Keratinocyte (primary cell): ENCODE data around the gene ASTN2.

Experiments
- CTCF ChIP-seq, 3 experiments: IDR thresholded peaks in 1 of 3; conservative IDR thresholded peaks in 1 of 3; optimal IDR thresholded peaks in 1 of 3; 2 replicates in 2 of 3; 3 replicates in 1 of 3; pipeline versions ENCODE3 to v1.5.1; 2011; ENCODE audit warnings: low read length in 3 of 3, mild to moderate bottlenecking in 3 of 3, moderate library complexity in 2 of 3, control low read depth in 1 of 3, inconsistent platforms in 1 of 3; ENCODE audit not compliant: insufficient read depth in 2 of 3; ENCODE audit errors: extremely low read depth in 1 of 3
- EZH2 ChIP-seq: IDR thresholded peaks from one replicate; pipeline ENCODE4 v1.6.1; 2012; ENCODE audit warnings: inconsistent platforms, mild to moderate bottlenecking, low read length, moderate library complexity

GRCh38 chr9:116565986-116566385, 848.9 kb downstream of the ASTN2 start:
- TF ChIP-seq CTCF (optimal IDR thresholded peaks at IDR 0.05 in 1 of 3, IDR thresholded peaks at IDR 0.05 in 1 of 3, conservative IDR thresholded peaks at IDR 0.05 in 1 of 3; ENCODE audit: extremely low read depth in 1 of 3, insufficient read depth in 2 of 3, low read length in 3 of 3) (no peak), EZH2 (no peak)
